Stimulated activated CD4-positive, alpha-beta T cell treated with anti-CD3 and anti-CD28 coated beads, TNF-alpha, amount 100 ng/mL, for 4 hours (primary cell): ENCODE measurements around the gene TDRD9.

Experiments
- DNase-seq, 3 experiments: peaks; one replicate each; pipeline ENCODE4 v3.0.0-alpha.2; 2020; ENCODE audit warnings: low read depth in 3 of 3

Gene TDRD9

DNA sequence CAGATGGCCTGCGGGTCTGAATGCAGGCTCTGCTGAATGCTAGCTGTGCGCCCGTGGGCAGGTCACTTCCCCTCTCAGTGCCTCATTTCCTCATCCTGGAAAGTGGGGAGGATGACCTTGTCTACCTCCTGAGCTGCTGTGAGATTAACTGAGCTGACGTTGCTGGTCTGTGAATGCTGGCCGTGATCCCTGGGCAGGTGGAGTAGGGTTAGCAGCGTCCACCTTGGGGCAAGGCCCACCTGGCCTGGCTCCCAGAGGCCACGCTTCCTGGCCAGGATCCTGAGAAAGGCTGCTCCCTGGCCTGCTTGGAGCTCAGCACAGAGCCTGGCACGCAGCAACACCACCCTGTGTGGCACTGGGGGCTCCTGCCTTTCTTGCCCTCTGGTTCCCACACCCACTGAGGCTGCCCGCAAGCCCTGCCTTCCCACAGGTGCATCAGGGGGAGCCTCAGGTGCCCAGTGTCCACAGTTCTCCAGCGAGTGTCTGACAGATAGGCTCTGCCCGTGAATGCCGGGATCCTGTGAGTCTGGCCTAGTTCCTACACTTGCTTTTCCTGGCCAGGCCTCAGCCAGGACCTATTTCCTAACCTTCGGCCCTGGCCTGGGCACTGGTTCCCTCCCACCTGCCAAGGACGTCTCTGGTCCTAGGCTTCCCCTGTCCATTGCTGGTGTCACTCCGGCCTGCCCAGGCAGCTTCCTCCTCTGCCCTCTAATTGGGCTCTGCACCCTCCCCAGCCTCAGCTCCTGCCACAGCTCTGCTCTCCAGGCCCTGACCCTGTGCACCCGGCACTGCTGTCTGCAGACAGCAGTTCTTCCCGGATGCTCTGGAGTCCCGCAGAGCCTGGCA, 37.2 kb upstream of the TDRD9 start:
- no peak for DNase-seq

DNA sequence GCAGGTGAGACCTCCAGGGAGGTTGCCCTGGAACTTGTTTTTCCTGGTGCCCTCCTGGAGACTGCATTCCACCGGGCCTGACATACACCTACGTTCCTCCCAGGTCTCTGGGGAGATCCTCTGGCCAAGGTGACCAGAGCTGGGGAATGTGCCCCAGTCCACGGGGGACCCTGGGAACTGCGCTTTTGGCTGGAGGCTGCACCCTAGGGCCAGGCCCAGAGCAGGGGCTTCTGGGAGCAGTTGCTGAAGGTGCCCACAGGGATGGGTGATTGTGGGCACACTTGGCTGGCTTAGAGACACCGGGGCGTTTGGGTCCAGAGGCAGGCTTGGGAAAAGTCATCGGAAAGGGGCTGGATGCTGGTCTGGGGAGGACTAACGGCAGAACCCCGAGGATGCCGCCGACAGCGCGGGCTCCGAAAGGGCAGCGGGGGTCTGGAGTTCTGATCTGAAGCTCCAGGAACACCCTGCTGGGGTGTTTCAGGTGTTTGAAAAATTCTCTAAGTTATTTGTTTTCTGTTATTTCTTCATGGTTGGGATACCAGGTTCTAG, 36.5 kb upstream of the TDRD9 start:
- no peak for DNase-seq

DNA sequence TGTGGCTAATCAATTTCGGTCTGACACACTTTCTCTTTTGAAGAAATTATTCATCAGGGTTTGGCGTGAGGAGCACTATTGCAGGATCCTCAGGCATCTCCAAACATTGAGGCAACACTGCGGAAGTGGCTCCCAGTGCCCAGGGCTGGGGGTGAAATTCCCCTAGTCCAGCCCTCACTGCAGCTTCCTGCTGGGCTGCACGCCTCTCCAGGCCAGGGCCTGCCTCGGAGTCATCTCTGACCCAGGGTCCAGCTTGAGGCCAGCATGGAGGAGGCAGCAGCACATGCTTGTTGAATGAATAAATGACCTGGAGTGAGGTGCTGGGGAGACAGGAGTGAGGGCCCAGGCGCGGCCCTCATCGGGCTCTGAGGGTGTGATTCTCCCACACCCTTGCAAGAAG, 36.0 kb upstream of the TDRD9 start:
- DNase-seq: no peak

DNA sequence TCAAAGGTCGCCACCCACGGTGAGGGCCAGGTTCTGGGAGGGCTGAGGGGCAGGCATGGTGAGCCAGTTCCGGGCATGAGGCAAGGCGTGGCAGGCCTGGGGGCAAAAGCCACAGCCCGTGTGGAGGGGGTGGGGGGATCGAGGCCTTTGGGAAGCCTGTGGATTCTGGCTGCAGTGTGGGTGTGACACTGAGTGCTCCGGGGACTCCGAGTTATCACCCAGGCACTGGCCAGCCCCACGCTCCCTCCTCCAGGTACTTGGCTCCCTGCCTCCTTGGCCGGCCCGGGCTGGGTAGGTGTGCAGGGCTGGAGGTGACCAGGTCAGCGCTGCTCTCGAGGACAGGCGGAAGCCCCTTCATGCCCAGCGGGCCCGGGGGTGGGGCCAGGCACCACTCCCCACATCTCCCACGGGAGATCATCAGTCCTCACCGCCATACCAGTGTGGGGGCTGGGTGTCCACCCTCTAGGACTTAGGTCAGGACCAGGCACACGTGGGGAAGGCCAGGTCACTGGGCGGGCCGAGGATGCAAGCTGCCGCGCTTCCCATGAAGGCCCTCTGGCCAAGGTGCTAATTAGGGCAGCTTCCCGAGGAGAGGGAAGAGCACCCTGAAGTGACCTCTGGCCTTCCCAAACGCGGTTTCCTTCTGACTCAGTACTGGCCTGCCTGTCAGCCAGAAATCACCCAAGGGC, 34.1 kb upstream of the TDRD9 start:
- no peak for DNase-seq

DNA sequence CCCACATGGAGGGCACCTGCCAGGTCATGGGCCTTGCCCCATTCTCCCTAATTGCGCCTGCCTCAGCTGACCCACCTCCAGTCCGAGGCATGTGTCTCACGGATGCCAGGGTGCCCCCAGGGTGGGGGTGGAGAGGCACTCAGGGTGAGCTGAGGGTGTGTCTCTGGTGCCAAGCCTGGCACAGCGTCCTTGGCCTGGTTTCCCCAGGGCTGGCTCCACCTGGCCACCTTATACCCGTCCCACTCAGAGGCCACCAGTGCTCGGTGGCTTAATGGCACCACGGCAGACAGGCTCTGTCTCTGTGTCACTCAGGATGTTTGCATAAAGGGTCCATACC, 33.6 kb upstream of the TDRD9 start:
- no peak for DNase-seq

DNA sequence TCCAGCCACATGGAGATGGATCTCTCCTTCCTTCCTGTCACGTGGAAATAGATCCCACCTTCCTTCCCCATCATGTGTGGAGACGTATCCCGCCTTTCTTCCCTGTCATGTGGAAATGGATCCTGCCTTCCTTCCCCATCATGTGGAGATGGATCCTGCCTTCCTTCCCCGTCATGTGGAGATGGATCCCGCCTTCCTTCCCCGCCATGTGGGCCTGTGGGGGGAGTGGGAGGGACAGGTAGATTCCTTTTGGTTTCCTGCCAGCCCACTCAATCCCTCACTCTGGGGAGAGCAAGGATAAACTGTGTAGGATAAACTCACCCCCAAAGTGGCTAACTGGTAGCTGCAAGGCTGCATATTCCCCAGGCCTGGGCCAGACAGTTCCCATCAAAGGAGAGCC, 31.7 kb upstream of the TDRD9 start:
- no peak for DNase-seq

DNA sequence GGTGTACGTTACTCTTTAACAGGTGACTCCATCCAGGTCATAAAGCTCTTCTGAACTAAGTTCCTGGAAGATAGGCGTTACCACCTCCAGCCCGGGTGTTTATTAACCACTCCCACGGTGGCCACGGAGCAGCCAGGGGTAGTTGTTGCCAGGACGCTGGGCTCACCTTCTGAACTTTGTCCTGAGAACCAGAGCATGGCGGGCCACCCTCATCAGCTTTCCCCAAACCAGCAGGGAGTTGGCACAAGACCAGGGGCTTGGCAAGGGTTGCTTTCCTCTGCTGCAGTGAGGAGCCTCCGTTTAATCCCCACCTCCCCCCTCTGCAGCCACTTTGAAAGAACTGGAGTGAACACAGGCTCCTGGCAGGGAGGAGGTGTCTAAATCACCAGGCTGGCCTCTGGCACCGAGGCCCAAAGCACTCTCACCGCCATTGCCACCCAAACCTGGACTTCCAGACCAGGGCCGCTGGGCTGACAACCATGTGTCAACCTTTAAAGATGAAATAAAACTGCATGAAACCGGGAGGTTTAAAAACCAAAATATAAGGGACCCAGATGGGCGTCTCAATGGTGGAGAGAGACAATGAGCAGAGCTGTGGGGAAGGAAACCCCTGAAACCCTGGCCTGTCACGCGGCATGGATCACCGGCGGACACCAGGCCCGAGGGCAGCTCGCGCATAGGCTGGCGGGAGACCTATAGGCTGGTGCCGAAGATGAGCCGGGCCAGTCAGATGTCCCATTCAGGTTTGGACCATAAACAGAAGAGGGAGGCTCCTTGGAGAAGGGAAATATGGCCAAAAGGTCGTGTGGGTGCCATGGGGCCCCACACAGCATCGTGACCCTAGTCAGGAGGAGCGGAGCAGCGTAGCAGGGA, 30.9 kb upstream of the TDRD9 start:
- no peak for DNase-seq

DNA sequence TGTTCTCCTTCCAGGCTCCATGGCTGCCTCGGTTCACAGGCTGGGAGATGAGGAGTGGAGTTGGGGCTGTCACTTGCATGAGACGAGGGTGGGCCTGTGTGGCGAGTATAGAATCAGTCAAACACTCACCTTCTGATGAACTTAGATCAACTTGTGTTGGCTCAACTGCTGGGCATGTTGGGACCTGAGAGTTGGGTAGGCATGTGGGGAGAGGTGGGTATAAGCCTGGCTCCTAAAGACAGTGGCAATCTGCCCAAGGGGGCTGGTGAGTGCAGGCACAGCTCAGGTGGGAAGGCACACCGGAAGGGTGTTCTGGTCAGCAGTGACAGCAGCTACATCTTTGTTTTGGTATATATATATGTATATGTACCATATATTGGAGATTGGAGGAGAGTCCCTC, 30.1 kb upstream of the TDRD9 start:
- no peak for DNase-seq

DNA sequence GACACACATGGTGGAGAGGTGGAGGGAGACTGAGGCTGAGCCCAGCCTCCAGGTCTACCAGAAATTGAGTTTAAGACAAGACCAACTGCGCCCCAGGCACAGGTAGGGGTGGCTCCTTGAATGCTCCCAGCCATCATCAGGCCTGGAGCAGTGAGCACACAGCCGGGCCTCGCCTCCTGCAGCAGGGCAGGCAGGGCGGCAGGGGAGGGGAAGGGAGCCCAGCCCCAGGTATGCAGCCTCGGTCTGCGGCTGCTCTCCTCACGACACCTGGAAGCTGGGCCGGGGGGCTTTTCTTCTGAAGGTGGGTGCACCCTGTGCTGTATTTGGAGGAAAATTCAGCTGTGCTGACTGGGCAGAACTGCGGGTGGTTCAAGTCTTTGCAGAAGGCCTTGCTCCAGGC, 29.5 kb upstream of the TDRD9 start:
- DNase-seq: no peak

DNA sequence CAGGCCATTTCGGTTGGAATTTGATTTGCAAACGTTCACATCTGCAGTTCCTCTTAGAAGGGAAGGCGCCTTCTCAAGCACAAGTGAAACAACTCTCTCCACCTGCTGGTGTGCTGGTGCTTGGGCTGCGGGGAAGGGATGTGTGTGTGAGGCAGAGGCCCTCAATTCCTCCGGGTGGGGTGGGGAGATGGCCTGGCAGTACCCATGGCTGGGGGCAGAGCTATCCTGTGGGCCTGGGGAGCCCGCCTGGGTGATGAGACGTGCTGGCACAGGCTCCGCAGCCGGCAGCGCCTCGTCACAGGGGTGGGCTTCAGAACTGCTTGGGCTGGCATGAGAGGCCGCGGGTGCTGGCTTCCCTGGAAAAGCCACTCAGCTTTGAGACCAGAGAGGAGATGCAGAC, 28.9 kb upstream of the TDRD9 start:
- DNase-seq: no peak

DNA sequence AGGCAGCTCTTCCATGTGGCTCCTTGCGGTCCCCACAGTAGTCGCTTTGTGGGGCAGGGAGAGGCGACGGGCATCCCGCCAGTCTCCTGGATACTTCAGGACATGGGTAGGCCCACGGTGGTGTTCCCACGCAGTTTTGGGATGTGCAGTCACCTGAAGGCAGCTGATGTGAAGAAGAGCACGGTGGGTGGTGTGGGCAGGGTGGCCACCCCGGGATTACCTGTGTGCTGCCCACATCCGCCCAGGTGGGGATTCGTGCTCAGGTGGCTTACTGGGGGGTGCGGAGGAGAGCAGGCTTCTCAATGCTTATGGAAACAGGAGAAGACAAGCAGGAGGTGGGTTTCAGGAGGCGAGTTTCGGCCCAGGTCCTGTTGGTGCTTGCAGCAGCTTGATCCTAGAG, 28.4 kb upstream of the TDRD9 start:
- no peak for DNase-seq

DNA sequence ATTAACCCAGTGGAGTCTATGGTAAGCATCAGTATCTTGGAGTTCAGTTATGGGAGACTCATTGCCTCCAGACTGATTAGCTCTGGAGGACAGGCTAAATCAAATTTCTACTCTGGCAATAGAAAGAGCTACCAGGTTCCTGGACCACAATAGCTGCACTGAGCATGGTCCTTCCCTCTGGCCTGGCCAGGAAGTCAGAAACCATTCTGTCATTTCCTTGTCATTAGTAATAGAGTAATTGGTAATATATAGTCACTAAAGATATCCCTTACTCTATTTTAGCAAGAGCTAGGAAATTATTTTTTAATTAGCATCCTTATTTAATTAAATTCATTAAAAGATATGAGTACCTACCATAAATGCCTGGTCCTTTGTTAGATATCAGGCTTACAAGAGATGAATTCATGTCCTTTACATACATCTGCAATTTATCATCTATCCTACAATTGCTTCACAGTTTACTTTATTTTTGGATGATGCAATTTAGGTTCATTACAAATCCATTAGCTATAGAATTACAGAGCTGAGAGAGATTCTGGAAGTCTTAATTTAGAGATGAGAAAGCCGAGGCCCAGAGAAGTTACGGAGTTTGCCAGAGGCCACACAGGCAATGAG, 23.7 kb upstream of the TDRD9 start:
- DNase-seq: no peak

DNA sequence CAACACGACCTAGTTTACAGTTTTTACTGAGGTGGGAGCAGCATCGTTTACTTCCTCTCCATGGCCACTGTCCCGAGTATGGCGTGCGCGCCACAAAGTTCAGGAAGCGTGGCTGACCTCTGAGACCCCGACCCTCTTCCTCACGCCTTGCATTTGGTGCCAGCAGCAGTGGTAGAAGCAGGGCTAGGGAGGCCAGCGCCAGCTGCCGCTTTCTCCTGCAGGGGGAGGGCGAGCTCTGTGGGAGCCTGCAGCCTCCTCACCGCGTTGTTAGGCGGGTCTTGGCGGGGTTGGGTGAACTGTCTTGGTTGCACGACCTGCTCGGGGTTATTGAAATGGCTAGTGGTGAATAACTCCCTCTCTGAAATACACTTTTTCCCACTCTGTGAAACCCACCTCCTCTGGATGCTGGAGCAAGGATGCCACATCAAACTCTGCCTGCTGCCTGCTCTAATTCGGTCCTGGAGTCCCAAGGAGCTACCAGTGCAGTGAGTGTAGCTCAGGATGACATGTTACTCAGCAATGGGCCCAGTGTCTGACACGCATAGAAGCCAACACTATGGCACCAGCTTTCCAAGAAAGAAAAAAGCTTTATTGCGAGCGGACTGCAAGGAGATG, 22.3 kb upstream of the TDRD9 start:
- DNase-seq: no peak

DNA sequence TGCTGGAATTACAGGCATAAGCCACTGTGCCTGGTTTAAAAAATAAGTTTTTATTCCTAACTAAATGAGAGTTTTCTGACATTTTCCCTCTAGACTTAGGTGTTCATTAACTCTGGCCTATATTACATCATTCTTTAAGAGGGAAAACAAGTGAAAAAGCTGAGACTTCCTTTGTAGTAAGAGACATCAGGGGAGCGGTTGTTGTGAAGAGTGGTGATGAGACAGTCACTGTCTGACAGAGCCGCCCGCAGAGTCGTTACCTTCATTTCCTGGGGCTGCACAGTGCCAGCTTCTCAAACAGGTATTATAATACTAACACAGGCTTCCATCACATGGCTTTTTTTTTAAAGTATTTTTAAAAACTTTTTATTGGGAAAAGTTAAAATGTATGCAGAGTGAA, 19.7 kb upstream of the TDRD9 start:
- DNase-seq: no peak

DNA sequence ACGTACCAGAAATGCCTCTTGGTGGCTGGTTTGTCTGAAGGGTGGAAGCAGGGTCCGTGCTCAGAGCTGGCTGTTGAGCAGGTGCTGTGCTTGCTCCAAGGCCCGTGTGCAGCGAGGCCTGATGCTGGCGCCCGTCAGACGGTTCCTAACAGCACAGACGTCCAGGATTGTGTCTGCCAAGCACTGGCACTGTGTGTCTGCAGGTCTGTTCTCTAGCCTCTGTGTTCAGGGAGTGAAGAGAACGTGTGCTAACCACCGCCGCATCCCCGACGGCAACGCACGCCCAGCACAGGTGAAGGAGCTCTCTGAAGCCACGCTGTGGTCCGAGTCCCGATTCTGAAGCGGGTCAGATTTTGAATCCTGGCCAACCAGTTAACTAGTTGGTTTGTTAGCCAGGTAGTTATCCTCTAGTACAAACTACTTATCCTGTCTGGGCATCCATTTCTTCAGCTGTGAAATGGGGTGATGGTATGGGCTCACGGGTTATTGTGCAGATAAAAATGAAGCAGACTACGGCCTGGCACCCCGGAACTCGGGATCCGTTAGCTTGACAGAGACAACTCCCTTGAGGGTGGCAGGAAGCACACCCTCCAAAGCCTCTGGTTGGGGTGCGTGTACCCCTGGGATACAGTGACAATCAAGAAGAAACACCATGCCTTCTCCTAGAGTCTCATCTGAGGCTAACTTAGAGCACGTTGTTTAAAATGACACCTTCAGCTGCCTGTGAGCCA, 18.6 kb upstream of the TDRD9 start:
- no peak for DNase-seq

DNA sequence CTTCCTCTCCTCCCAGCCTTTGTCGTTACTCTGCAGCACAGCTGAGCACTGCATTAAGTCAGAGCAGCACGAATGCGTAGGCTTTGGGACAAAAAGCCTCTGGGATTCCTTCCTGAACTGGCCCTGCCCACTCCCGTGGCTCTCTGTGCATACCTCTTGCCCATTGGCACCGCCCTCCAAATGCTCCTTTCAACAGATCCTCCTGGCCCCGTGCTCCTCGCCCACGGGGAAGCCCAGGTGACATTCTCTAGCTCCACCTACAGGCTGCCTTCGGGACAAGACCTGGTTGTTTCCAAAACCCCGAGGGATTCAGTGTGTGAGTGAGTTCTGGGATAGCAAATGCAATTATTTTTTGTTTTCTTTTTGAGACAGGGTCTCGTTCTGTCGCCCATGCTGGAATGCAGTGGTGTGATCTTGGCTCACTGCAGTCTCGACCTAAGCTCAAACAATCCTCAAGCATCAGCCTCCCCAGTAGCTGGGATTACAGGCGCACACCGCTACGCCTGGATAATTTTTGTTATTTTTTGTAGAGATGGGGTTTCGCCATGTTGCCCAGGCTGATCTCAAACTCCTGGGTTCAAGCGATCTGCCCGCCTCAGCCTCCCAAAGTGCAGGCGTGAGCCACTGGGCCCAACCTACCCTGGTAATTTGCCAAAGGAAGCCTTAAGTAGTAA, 17.9 kb upstream of the TDRD9 start:
- DNase-seq: peak; percentile 44 to 65 (median 55)

DNA sequence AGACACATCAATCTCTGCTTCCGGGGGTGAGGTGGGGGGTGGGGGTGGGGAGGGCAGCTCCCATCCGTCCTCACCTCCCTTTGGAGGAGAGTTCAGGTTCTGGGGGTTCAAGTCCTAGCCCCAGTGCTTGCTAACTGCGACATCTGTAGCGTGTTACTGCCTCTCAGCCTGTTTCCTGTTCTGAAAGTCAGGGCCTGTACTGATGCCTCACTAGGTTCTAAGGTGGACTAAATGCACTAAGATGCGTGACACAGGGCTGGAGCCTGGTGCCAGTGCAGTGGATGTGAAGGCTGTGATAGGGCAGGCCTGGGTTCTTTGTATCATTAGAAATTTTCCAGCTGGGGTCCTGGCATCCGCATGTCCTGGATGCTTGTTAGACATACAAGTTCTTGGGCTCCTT, 17.3 kb upstream of the TDRD9 start:
- DNase-seq: no peak

DNA sequence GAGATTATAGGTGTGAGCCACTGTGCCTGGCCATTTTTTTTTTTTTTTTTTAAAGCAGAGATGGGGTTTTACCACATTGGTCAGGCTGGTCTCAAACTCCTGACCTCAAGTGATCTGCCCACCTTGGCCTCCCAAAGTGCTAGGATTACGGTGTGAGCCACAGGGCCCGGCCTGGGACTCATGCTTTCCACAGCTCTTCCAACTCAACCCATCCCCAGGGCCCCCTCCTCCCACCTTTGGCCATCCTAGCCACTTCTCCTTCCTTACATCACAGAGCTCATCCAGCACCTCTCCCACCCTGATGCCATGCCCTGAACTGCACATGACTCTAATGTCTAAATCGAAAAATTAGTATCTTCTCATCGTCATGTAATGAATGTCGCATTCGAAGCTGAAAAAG, 12.6 kb upstream of the TDRD9 start:
- DNase-seq: no peak

DNA sequence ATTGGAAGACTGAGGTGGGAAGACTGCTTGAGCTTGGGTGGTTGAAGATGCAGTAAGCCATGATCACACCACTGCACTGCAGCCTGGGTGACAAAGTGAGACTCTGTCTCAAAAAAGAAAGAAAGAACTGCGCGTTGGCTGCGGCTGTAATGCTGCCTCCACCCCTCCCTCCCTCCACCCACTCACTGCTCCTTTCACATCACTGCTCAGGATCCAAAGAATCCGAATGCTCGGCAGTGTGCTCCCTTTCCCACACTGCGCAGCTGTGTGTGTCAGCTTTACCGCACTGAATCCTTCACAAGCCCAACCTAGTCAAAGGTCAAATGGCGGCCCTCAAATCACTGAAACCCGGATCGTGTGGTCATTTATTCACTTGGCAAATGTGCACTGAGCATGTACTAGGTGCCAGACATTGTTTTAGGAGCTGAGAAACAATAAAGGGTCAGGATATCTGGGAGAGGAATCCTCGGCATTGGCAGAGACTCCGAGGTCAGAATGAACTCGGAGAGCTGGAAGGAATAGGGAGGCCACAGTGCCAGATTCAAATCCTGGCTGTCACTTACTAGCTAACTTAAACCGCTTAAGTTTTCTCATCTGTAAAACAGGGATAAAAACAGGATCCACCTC, 11.5 kb upstream of the TDRD9 start:
- DNase-seq: no peak
